H1 (cell line): ENCODE results near the gene GARS1. TPM values are rescaled to one million over a fixed set of nuclear protein-coding genes. Genes with fewer than 3 reads are reported as not detected.

ENCODE experiments used
- CTCF ChIA-PET: fragments of 300-600 bp; sonication (Branson Sonifier 250); formaldehyde crosslinking; loops from one replicate; lab custom pipeline; 2021; ENCODE audit not compliant: partially characterized antibody; lab: Charles Lee
- POLR2A ChIA-PET: fragments of 300-600 bp; sonication (Branson Sonifier 250); formaldehyde crosslinking; loops from one replicate; lab custom pipeline; 2021; ENCODE audit warnings: inconsistent platforms; ENCODE audit not compliant: partially characterized antibody; lab: Charles Lee
- DNase-seq, 2 experiments: peaks; one replicate each; pipeline versions ENCODE4 v3.0.0 to v3.0.0-alpha.2; 2010 to 2022; ENCODE audit warnings: low spot score in 2 of 2, low read depth in 1 of 2, mixed read lengths in 1 of 2
- FAIRE-seq: peaks from 2 replicates; lab custom pipeline; 2011; peaks lifted over from hg19 to GRCh38; lab: Jason Lieb, UNC
- H2AFZ ChIP-seq: 2 replicates; pipeline ENCODE4 v1.8.1; 2012; ENCODE audit warnings: low read length, inconsistent platforms
- H2AK5ac ChIP-seq: 2 replicates; pipeline ENCODE4 v1.6.1; 2013; ENCODE audit warnings: low read depth, low read length
- H2BK120ac ChIP-seq: replicated peaks from 2 replicates; pipeline ENCODE3; 2013; ENCODE audit warnings: low read depth, low read length, inconsistent platforms
- H2BK12ac ChIP-seq: 2 replicates; pipeline ENCODE4 v1.6.1; 2013; ENCODE audit warnings: low read depth, low read length
- H2BK15ac ChIP-seq: 2 replicates; pipeline ENCODE4 v1.6.1; 2013; ENCODE audit warnings: low read length
- H2BK20ac ChIP-seq: 2 replicates; pipeline ENCODE4 v1.6.1; 2013; ENCODE audit warnings: low read length
- H2BK5ac ChIP-seq: 2 replicates; pipeline ENCODE4 v1.6.1; 2013; ENCODE audit warnings: low read depth, low read length
- H3K14ac ChIP-seq: 2 replicates; pipeline ENCODE4 v1.6.1; 2013; ENCODE audit warnings: inconsistent platforms; ENCODE audit not compliant: insufficient read length
- H3K18ac ChIP-seq: 2 replicates; pipeline ENCODE4 v1.6.1; 2013; ENCODE audit warnings: low read length; ENCODE audit errors: extremely low read depth
- H3K23ac ChIP-seq: 2 replicates; pipeline ENCODE4 v1.6.1; 2013; ENCODE audit warnings: inconsistent platforms; ENCODE audit not compliant: insufficient read length
- H3K23me2 ChIP-seq: 2 replicates; pipeline ENCODE4 v1.6.1; 2013; ENCODE audit warnings: low read depth, low read length
- H3K27ac ChIP-seq: 2 replicates; pipeline ENCODE4 v1.6.1; 2011; ENCODE audit warnings: low read depth, low read length, inconsistent platforms
- H3K27me3 ChIP-seq, 4 experiments: replicated peaks in 1 of 4; 1 replicate in 1 of 4; 2 replicates in 3 of 4; pipeline versions ENCODE4 v1.6.1 to v1.8.1; 2011 to 2013; ENCODE audit warnings: low read length in 3 of 4, mild to moderate bottlenecking in 3 of 4, inconsistent platforms in 2 of 4, mixed read lengths in 2 of 4, moderate library complexity in 1 of 4; ENCODE audit not compliant: control insufficient read depth in 3 of 4, insufficient read depth in 3 of 4; ENCODE audit errors: extremely low read depth in 1 of 4
- H3K36me3 ChIP-seq, 4 experiments: 2 replicates each; pipeline versions ENCODE4 v1.6.1 to v1.8.1; 2011 to 2013; ENCODE audit warnings: mild to moderate bottlenecking in 4 of 4, low read length in 3 of 4, moderate library complexity in 2 of 4, control low read depth in 1 of 4, inconsistent platforms in 1 of 4; ENCODE audit not compliant: insufficient read depth in 4 of 4, control insufficient read depth in 2 of 4
- H3K4ac ChIP-seq: replicated peaks from 2 replicates; pipeline ENCODE3; 2013; ENCODE audit warnings: low read length, low read depth, mixed read lengths, inconsistent platforms; ENCODE audit not compliant: insufficient read length
- H3K4me1 ChIP-seq, 4 experiments: replicated peaks in 1 of 4; 1 replicate in 1 of 4; 2 replicates in 3 of 4; pipeline versions ENCODE4 v1.6.1 to v1.8.1; 2011 to 2013; ENCODE audit warnings: low read length in 3 of 4, inconsistent platforms in 2 of 4, mixed read lengths in 1 of 4; ENCODE audit not compliant: insufficient read depth in 4 of 4, control insufficient read depth in 3 of 4
- H3K4me2 ChIP-seq, 2 experiments: 2 replicates each; pipeline versions ENCODE4 v1.6.1 to v1.8.1; 2011 to 2013; ENCODE audit warnings: low read depth in 2 of 2, low read length in 2 of 2, control low read depth in 1 of 2, inconsistent platforms in 1 of 2, mild to moderate bottlenecking in 1 of 2; ENCODE audit not compliant: insufficient read depth in 1 of 2
- H3K4me3 ChIP-seq, 4 experiments: fragments of 200-600, 300-600 bp in 1 of 4; sonication (generic), shearing (Covaris generic), sonication (Bioruptor Twin) in 1 of 4; 2 replicates each; pipeline versions ENCODE4 v1.5.1 to v1.8.1; 2011 to 2016; ENCODE audit warnings: low read length in 4 of 4, low read depth in 3 of 4, control low read depth in 2 of 4, inconsistent platforms in 2 of 4, mild to moderate bottlenecking in 2 of 4, mixed read lengths in 1 of 4, moderate library complexity in 1 of 4; ENCODE audit not compliant: insufficient read depth in 2 of 4; ENCODE audit errors: extremely low read depth in 1 of 4
- H3K56ac ChIP-seq: replicated peaks from 2 replicates; pipeline ENCODE3; 2013; ENCODE audit warnings: low read depth, mild to moderate bottlenecking, mixed read lengths, low read length, inconsistent platforms; ENCODE audit not compliant: insufficient read length
- H3K79me1 ChIP-seq: 2 replicates; pipeline ENCODE4 v1.6.1; 2013; ENCODE audit warnings: low read depth, low read length, control low read depth
- H3K79me2 ChIP-seq, 2 experiments: 2 replicates each; pipeline versions ENCODE4 v1.6.1 to v1.8.1; 2012 to 2013; ENCODE audit warnings: low read length in 2 of 2, mild to moderate bottlenecking in 2 of 2, inconsistent platforms in 1 of 2; ENCODE audit not compliant: insufficient read depth in 2 of 2, control insufficient read depth in 1 of 2
- H3K9ac ChIP-seq, 4 experiments: replicated peaks in 1 of 4; 1 replicate in 1 of 4; 2 replicates in 3 of 4; pipeline versions ENCODE4 v1.6.1 to v1.8.1; 2011 to 2013; ENCODE audit warnings: low read depth in 3 of 4, low read length in 3 of 4, control low read depth in 2 of 4, mild to moderate bottlenecking in 2 of 4, moderate library complexity in 2 of 4, inconsistent platforms in 1 of 4; ENCODE audit errors: extremely low read depth in 1 of 4
- H3K9me3 ChIP-seq, 2 experiments: 2 replicates each; pipeline versions ENCODE4 v1.6.1 to v1.8.1; 2012 to 2013; ENCODE audit warnings: mild to moderate bottlenecking in 2 of 2, moderate library complexity in 2 of 2, control low read depth in 1 of 2, inconsistent platforms in 1 of 2, low read depth in 1 of 2, low read length in 1 of 2, mixed read lengths in 1 of 2; ENCODE audit not compliant: insufficient read depth in 2 of 2
- H4K20me1 ChIP-seq, 2 experiments: replicated peaks in 1 of 2; 2 replicates each; pipeline versions ENCODE3 to v1.8.1; 2011 to 2013; ENCODE audit warnings: inconsistent platforms in 2 of 2, low read length in 2 of 2, mild to moderate bottlenecking in 1 of 2; ENCODE audit not compliant: insufficient read depth in 2 of 2, control insufficient read depth in 1 of 2
- H4K5ac ChIP-seq: 2 replicates; pipeline ENCODE4 v1.6.1; 2013; ENCODE audit warnings: low read length, low read depth, mixed read lengths, inconsistent platforms; ENCODE audit not compliant: insufficient read length
- H4K8ac ChIP-seq: 2 replicates; pipeline ENCODE4 v1.8.0; 2013; ENCODE audit warnings: mild to moderate bottlenecking, moderate library complexity, low read length, inconsistent platforms; ENCODE audit not compliant: insufficient read depth; ENCODE audit errors: extremely low read depth
- H4K91ac ChIP-seq: replicated peaks from 2 replicates; pipeline ENCODE3; 2013; ENCODE audit warnings: low read length, mixed read lengths, inconsistent platforms; ENCODE audit not compliant: insufficient read length
- EP300 ChIP-seq, 2 experiments: IDR thresholded peaks; 1 replicate in 1 of 2; 2 replicates in 1 of 2; pipeline ENCODE4 v1.6.1; 2011 to 2012; ENCODE audit warnings: low read depth in 2 of 2, low read length in 2 of 2, mild to moderate bottlenecking in 2 of 2, borderline replicate concordance in 1 of 2, inconsistent platforms in 1 of 2, moderate library complexity in 1 of 2
- FOSL1 ChIP-seq: IDR thresholded peaks from 2 replicates; pipeline ENCODE4 v1.6.1; 2011; ENCODE audit warnings: mild to moderate bottlenecking, low read depth, low read length, moderate library complexity; ENCODE audit not compliant: insufficient read depth
- GABPA ChIP-seq: IDR thresholded peaks from 2 replicates; pipeline ENCODE4 v1.6.1; 2011; ENCODE audit warnings: mild to moderate bottlenecking, low read length, moderate library complexity, borderline replicate concordance; ENCODE audit not compliant: insufficient read depth
- HDAC2 ChIP-seq, 2 experiments: fragments of 300-600 bp in 1 of 2; sonication (generic) in 1 of 2; IDR thresholded peaks; 2 replicates each; pipeline ENCODE4 v1.6.1; 2011 to 2012; ENCODE audit warnings: low read depth in 2 of 2, low read length in 2 of 2, mild to moderate bottlenecking in 2 of 2, moderate library complexity in 2 of 2, borderline replicate concordance in 1 of 2, inconsistent platforms in 1 of 2
- KDM4A ChIP-seq: IDR thresholded peaks from one replicate; pipeline ENCODE4 v1.7.1; 2012; ENCODE audit warnings: low read depth, mild to moderate bottlenecking, moderate library complexity, low read length, inconsistent platforms; ENCODE audit not compliant: severe bottlenecking
- KDM5A ChIP-seq: fragments of 200-600 bp; IDR thresholded peaks from 2 replicates; pipeline ENCODE4 v1.7.1; 2012; ENCODE audit warnings: mild to moderate bottlenecking, low read length, inconsistent platforms, mixed read lengths
- SIX5 ChIP-seq: IDR thresholded peaks from 2 replicates; pipeline ENCODE4 v1.6.1; 2011; ENCODE audit warnings: mild to moderate bottlenecking, low read depth, low read length
- SP1 ChIP-seq: IDR thresholded peaks from 2 replicates; pipeline ENCODE4 v1.6.1; 2011; ENCODE audit warnings: low read depth, low read length
- WGBS, 2 experiments: shearing (Covaris generic) in 1 of 2; methylation state at CpG; one replicate each; pipeline versions ENCODE4 v1.1.6 to v1.1.7; 2013 to 2015; ENCODE audit warnings: low lambda C conversion rate in 2 of 2, mixed read lengths in 2 of 2, inconsistent platforms in 1 of 2, low coverage in 1 of 2, missing lambda C conversion rate in 1 of 2; ENCODE audit not compliant: insufficient replicate concordance in 2 of 2, insufficient coverage in 1 of 2, insufficient read length in 1 of 2; ENCODE audit errors: extremely low coverage in 1 of 2, missing lambda C conversion rate in 1 of 2; 5-methylcytosine and 5-hydroxymethylcytosine counted together
- polyA plus RNA-seq, 7 experiments: library from polyadenylated mRNA; depleted of rRNA in 3 of 7; stranded (reverse) in 5 of 7; unstranded in 2 of 7; fragments of >200 nt in 5 of 7; fragments of 200-250 nt in 2 of 7; gene quantifications; 1 replicate in 5 of 7; 2 replicates in 1 of 7; 4 replicates in 1 of 7; pipeline versions ENCODE4 v1.2.1 to v1.2.3, GENCODE V29; 2011 to 2013; ENCODE audit warnings: missing spikeins in 2 of 7, mixed read lengths in 2 of 7
- total RNA-seq: library from RNA; stranded (reverse); fragmentation: NEBNext Ultra II Directional; extraction: Animal tissue kit (Norgen Biotek cat#: 25700); gene quantifications from 2 replicates; pipeline ENCODE4 v1.2.1, GENCODE V29; 2021

The GARS1 gene
- total and polyA plus RNA-seq, 2 of the 8 experiments (the other 6 are each of a cell fraction or from before 2014, with no cell fraction given) = 270 to 476 TPM

GRCh38 chr7:30596721-30597120, 2.0 kb downstream of the GARS1 start:
- no peak overlapping the region for H3K4ac ChIP-seq
- no peak overlapping the region for H4K8ac ChIP-seq
- no peak overlapping the region for H3K23ac ChIP-seq
- H2AK5ac ChIP-seq = no peak overlapping the region
- peaks cover 0 to 5% of the 10 kb centered on the region in 2 experiments for H4K20me1 ChIP-seq
- peaks cover 8% of the 10 kb centered on the region for H3K79me1 ChIP-seq
- peaks cover 10 to 45% (median 24%) of the 10 kb centered on the region in 4 experiments for H3K36me3 ChIP-seq
- no peak overlapping the region for H2BK15ac ChIP-seq
- H3K23me2 ChIP-seq = peaks cover 8% of the 10 kb centered on the region; the same call in 1 of the 2 replicates
- no peak overlapping the region for H3K18ac ChIP-seq
- peak overlapping the region; percentile 81 to 88 for H3K4me2 ChIP-seq
- H3K27me3 ChIP-seq = no peaks in the 10 kb centered on the region
- no peak overlapping the region for H4K5ac ChIP-seq
- H3K56ac ChIP-seq = no peak overlapping the region
- TF ChIP-seq KDM5A (no peak), KDM4A (no peak), SP1 (no peak), HDAC2 (IDR thresholded peaks at IDR 0.05; ENCODE audit: borderline replicate concordance in 1 of 2, low read depth in 2 of 2, low read length in 2 of 2) (no peak), GABPA (no peak), EP300 (IDR thresholded peaks at IDR 0.05; ENCODE audit: borderline replicate concordance in 1 of 2, low read depth in 2 of 2, low read length in 2 of 2) (no peak), SIX5 (no peak), FOSL1 (no peak)
- DNase-seq (no peak), FAIRE-seq (no peak)
- no peaks in the 10 kb centered on the region for H3K9me3 ChIP-seq
- no peak overlapping the region for H2BK12ac ChIP-seq
- H3K14ac ChIP-seq = no peak overlapping the region
- no peaks in the 10 kb centered on the region; a peak in 1 of 7 replicates for H3K4me1 ChIP-seq
- H2AFZ ChIP-seq = no peak overlapping the region
- peaks cover 21 to 58% of the 10 kb centered on the region in 2 experiments for H3K79me2 ChIP-seq
- no peak overlapping the region for H2BK120ac ChIP-seq
- POLR2A ChIA-PET = interaction anchor here (0.6 to 15.5 kb wide), 7 partner anchors 9 to 503 kb away, joined by 3 to 323 read pairs (median 7); no protein-coding TSS in a partner anchor
- no peak overlapping the region for H2BK20ac ChIP-seq
- no peak overlapping the region for H2BK5ac ChIP-seq
- peak overlapping the region in 2 of 4 experiments; percentile 20 to 95; a peak in 3 of 7 replicates for H3K9ac ChIP-seq
- 75% methylated on average over 3 of the region's 3 CpGs; no CpG with 5 or more reads in 1 of the 2 experiments for WGBS, 2 experiments
- H3K4me3 ChIP-seq = peak overlapping the region; percentile 90 to 98 (median 95)
- CTCF ChIA-PET = interaction anchor here (1.2 to 1.7 kb wide), 3 partner anchors 32 to 87 kb away, joined by 3 read pairs; no protein-coding TSS in a partner anchor
- no peak overlapping the region for H4K91ac ChIP-seq
- no peak overlapping the region for H3K27ac ChIP-seq
